ENCODE results near the gene LRRFIP2.
"Not testable (repeated sequence)": the region's sequence is repeated elsewhere in the genome, so short reads cannot be mapped to it uniquely, and the experiment has no call there.

LRRFIP2 gene

DNA sequence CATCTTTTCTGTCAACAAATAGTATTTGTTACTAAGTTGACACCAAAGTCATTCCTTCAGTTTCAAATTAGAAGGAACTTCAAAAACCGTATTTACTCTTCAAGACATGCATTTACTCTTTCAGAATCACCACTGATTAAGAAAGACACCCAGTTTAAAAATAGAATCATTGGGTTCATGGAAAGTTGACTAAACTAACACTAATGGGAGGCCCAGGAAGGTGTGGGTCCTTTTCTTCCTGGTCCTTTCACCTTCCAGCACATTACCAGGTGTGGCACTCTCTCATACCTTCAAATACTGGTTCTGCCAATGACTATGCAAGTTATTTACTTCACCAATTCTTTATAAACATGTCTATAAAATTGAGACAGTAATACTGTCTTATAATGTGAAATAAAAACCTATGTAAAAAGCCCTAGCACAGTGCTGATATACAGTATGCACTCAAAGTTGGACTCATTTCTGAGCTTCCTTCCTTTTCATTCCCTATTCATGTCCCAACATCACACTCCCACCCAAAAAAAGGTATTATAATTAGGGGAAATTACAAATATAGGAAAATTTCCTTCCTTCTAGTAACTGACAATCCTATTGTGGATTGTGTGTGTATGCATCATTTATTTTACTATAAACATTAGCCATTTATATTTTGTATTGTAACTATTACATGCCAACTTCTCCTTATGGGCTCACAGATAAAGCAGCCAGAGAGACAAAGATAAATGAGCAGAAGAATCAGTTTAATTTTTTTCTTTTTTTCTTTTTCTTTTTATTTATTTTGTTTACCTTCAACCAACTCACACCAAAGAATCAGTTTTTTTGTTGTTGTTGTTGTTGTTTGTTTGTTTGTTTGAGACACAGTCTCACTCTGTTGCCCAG is 48.9 kb downstream of the LRRFIP2 start:
- no peak overlapping the region for H3K4me3 ChIP-seq (ENCODE audit: low read depth, low read length)
- TF ChIP-seq, protein P1, sequence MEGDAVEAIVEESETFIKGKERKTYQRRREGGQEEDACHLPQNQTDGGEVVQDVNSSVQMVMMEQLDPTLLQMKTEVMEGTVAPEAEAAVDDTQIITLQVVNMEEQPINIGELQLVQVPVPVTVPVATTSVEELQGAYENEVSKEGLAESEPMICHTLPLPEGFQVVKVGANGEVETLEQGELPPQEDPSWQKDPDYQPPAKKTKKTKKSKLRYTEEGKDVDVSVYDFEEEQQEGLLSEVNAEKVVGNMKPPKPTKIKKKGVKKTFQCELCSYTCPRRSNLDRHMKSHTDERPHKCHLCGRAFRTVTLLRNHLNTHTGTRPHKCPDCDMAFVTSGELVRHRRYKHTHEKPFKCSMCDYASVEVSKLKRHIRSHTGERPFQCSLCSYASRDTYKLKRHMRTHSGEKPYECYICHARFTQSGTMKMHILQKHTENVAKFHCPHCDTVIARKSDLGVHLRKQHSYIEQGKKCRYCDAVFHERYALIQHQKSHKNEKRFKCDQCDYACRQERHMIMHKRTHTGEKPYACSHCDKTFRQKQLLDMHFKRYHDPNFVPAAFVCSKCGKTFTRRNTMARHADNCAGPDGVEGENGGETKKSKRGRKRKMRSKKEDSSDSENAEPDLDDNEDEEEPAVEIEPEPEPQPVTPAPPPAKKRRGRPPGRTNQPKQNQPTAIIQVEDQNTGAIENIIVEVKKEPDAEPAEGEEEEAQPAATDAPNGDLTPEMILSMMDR (IDR thresholded peaks at IDR 0.05; ENCODE audit: insufficient read depth, low read depth, low read length, missing control alignments), result no peak
- DNase-seq (ENCODE audit: low read depth), result no peak

DNA sequence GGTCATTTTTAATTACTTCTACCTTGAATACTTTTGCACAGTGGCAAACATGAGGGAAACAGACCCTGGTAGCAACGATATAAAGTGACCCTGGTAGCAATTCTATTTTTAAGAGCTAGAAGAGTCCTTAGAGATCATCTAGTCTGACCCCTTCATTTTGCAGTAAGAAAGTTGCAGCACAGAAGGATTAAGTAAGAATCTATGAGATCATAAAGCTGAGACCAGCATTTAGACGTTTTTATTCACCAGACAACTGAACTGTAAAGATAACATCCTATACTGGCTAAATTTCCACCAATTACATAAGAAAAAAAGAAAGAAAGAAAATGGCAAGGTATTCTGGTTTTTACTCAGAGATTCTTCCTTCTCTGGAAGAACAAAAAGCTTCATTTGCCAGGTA is 49.9 kb downstream of the LRRFIP2 start:
- H3K4me3 ChIP-seq (ENCODE audit: low read depth, low read length), result no peak overlapping the region
- DNase-seq (ENCODE audit: low read depth), result no peak
- TF ChIP-seq, protein P1 (IDR thresholded peaks at IDR 0.05; ENCODE audit: insufficient read depth, low read depth, low read length, missing control alignments), result no peak

DNA sequence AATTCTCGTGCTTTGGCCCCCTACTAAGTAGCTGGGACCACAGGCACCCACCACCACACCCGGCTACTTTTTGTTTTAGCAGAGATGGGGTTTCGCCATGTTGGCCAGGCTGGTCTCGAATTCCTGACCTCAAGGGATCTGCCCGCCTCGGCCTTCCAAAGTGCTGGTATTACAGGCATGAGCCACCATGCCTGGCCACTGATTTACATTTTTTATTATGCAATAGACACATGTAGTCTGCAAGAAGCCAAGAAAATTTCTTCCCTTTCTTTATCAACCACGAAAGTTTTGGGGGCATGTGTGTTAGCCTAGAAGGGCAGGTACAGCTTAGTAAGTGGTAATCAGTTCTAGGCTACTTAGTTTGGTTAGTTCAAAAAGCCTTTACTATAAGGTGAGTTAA is 51.1 kb downstream of the LRRFIP2 start:
- TF ChIP-seq, protein P1 (IDR thresholded peaks at IDR 0.05; ENCODE audit: insufficient read depth, low read depth, low read length, missing control alignments), result no peak
- no peak overlapping the region for H3K4me3 ChIP-seq (ENCODE audit: low read depth, low read length)
- DNase-seq (ENCODE audit: low read depth), result no peak

DNA sequence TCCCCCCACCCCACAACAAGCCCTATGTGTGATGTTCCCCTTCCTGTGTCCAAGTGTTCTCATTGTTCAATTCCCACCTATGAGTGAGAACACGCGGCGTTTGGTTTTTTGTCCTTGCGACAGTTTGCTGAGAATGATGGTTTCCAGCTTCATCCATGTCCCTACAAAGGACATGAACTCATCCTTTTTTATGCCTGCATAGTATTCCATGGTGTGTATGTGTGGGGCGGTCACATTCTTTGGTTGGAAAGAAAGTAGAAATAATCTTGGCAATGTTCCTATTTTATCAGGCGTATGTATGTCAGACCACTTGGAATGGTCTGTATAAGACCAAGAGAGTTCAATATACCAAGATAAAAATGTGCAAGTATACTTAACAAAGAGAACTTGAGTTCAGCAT is 52.3 kb downstream of the LRRFIP2 start:
- H3K4me3 ChIP-seq (ENCODE audit: low read depth, low read length); DNase-seq (ENCODE audit: low read depth): not testable (repeated sequence)

DNA sequence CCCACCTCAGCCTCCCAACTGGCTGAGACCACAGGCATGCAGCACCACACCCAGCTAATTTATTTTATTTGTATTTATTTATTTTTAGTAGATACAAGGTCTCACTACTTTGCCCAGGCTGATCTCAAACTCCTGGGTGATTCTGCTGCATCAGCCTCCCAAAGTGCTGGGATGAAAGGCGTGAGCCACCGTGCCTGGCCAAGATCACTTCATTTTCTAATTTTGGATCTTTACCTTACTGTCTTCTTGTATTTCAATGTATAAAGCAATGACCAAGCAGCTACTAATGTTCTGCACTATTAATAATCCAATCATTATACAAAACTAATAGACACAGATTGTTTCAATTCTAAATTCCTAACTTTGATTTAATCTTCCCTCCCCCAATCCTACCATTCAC is 56.2 kb downstream of the LRRFIP2 start:
- TF ChIP-seq, protein P1 (IDR thresholded peaks at IDR 0.05; ENCODE audit: insufficient read depth, low read depth, low read length, missing control alignments), result no peak
- DNase-seq (ENCODE audit: low read depth), result no peak
- H3K4me3 ChIP-seq (ENCODE audit: low read depth, low read length), result no peak overlapping the region

DNA sequence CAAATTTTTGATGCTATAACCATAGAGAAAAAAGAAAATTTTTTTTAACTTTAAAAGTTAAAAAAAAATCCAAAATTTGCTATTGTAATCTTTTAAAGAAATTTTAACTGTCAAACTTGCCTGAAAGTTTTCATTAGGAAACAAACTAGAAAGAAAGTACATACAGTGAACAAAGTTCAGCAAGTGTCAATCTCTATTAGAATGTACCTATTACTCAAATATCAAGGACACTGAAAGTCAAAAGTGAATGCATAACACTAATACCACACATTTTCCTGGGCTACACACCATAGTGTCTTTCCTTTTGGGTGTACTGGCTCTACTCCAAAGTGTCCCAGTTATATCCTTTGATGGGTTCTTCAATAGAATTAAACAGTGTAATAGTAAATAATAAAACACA is 56.8 kb downstream of the LRRFIP2 start:
- no peak for DNase-seq (ENCODE audit: low read depth)
- H3K4me3 ChIP-seq (ENCODE audit: low read depth, low read length), result no peak overlapping the region
- TF ChIP-seq, protein P1 (IDR thresholded peaks at IDR 0.05; ENCODE audit: insufficient read depth, low read depth, low read length, missing control alignments), result no peak

DNA sequence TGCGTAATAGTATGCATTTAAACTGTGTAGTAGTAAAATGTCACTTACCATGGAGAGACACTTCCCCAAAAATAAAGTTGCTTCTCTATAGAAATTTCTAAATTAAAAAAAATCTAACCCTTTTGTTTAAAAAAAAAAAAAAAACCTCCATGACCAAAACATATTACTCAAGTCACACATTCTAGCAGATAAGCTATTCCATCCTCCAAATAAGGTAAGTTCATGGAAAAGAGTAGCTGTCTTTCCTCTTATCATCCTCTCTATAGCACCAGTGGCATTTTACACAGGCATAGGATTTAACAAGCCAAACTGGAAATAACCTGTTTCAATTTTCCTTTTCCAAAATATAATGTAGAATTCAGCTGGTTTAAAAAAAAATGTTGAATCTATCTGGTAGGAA is 57.4 kb downstream of the LRRFIP2 start:
- TF ChIP-seq, protein P1 (IDR thresholded peaks at IDR 0.05; ENCODE audit: insufficient read depth, low read depth, low read length, missing control alignments), result no peak

More for the DNA sequence above, 57.4 kb downstream of the LRRFIP2 start:
- H3K4me3 ChIP-seq (ENCODE audit: low read depth, low read length), result no peak overlapping the region
- DNase-seq (ENCODE audit: low read depth), result no peak

Data from GM12865 (cell line).